Tibial artery (tissue), 4 donors: ENCODE results near the gene UBE2A.

Experiments
- DNase-seq, 2 donors: peaks; one replicate each; pipeline ENCODE4 v3.0.0-alpha.2; 2019
- H3K27ac ChIP-seq, 2 donors: fragments of 200-600 bp; sonication (generic) in 1 of 2; 1 replicate in 1 of 2; 2 replicates in 1 of 2; pipeline ENCODE4 v1.5.1; 2018 to 2019; ENCODE audit warnings: mild to moderate bottlenecking in 1 of 2
- H3K27me3 ChIP-seq, 2 donors: fragments of 200-600 bp; sonication (generic) in 1 of 2; one replicate each; pipeline versions ENCODE4 v1.5.1 to v1.6.0; 2016 to 2019
- H3K36me3 ChIP-seq, 3 donors: fragments of 200-600 bp; sonication (generic) in 2 of 3; one replicate each; pipeline ENCODE4 v1.5.1; 2016 to 2019; ENCODE audit warnings: mild to moderate bottlenecking in 2 of 3
- H3K4me1 ChIP-seq, 4 donors: fragments of 200-600 bp; sonication (generic) in 2 of 4; 1 replicate in 3 of 4; 2 replicates in 1 of 4; pipeline ENCODE4 v1.5.1; 2016 to 2019
- H3K4me3 ChIP-seq, 2 donors: fragments of 200-600 bp; sonication (generic) in 1 of 2; 1 replicate in 1 of 2; 2 replicates in 1 of 2; pipeline ENCODE4 v1.5.1; 2018 to 2019; ENCODE audit warnings: mild to moderate bottlenecking in 2 of 2
- H3K9me3 ChIP-seq, 3 donors: fragments of 200-600 bp; sonication (generic) in 1 of 3; one replicate each; pipeline ENCODE4 v1.5.1; 2016 to 2019
- CTCF ChIP-seq, 2 experiments: fragments of 200-600 bp in 1 of 2; fragments of 450-650 bp in 1 of 2; IDR thresholded peaks; one replicate each; pipeline ENCODE4 v1.5.1; 2017 to 2019; ENCODE audit warnings: antibody characterized with exemption in 2 of 2, mild to moderate bottlenecking in 1 of 2, moderate library complexity in 1 of 2
- intact Hi-C: fragments of 100-400 bp; cut with DNase I; formaldehyde crosslinking; loops from one replicate; pipeline ENCODE4 v1.15.0; 2023; ENCODE audit warnings: low total_unique reads

UBE2A gene

GRCh38 chrX:119574394-119575266, at the start of gene UBE2A:
TSS of gene UBE2A (plus strand) at chrX:119574563. CDS start at chrX:119574712, 149 bp downstream.
- intact Hi-C loops: loop anchor here (10.0 kb wide), 1 partner anchor 60 kb away; no protein-coding TSS in a partner anchor

GRCh38 chrX:119529345-119530276, 44.8 kb upstream of the UBE2A start:
- Histone ChIP-seq H3K27me3 (no peaks in the 10 kb centered on the region), H3K9me3 (no peaks in the 10 kb centered on the region), H3K4me3 (no peak overlapping the region), H3K4me1 (no peaks in the 10 kb centered on the region), H3K27ac (no peak overlapping the region), H3K36me3 (no peaks in the 10 kb centered on the region)
- intact Hi-C loops: no loop called here
- DNase-seq: no peak
- no peak for TF ChIP-seq CTCF (IDR thresholded peaks at IDR 0.05)

More at GRCh38 chrX:119574394-119575266, at the start of gene UBE2A:
- TF ChIP-seq CTCF (IDR thresholded peaks at IDR 0.05): peak in 1 of 2 experiments; percentile 34
- peak; percentile 90 to 93 for DNase-seq
- Histone ChIP-seq H3K4me3 (peak within 1 kb of the TSS; percentile 81 to 84), H3K27me3 (no peaks in the 10 kb centered on the region), H3K27ac (peak within 1 kb of the TSS; percentile 95 to 97), H3K36me3 (no peaks in the 10 kb centered on the region), H3K4me1 (peaks cover 0 to 14% (median 4%) of the 10 kb centered on the region in 4 donors), H3K9me3 (no peaks in the 10 kb centered on the region)

GRCh38 chrX:119537487-119537886, 36.9 kb upstream of the UBE2A start:
- intact Hi-C loops: no loop called here
- Histone ChIP-seq H3K27me3 (no peaks in the 10 kb centered on the region), H3K27ac (no peak overlapping the region), H3K4me1 (no peaks in the 10 kb centered on the region), H3K4me3 (no peak overlapping the region), H3K9me3 (no peaks in the 10 kb centered on the region), H3K36me3 (peaks cover 0 to 37% (median 0%) of the 10 kb centered on the region in 3 donors)
- no peak for DNase-seq
- no peak for TF ChIP-seq CTCF (IDR thresholded peaks at IDR 0.05)

GRCh38 chrX:119539872-119540271, 34.5 kb upstream of the UBE2A start:
- Histone ChIP-seq H3K27me3 (no peaks in the 10 kb centered on the region), H3K4me3 (no peak overlapping the region), H3K27ac (no peak overlapping the region), H3K36me3 (peaks cover 0 to 39% (median 0%) of the 10 kb centered on the region in 3 donors), H3K4me1 (no peaks in the 10 kb centered on the region), H3K9me3 (no peaks in the 10 kb centered on the region)
- DNase-seq: no peak
- no peak for TF ChIP-seq CTCF (IDR thresholded peaks at IDR 0.05)
- intact Hi-C loops: no loop called here

- peaks cover 0 to 39% (median 0%) of the 10 kb centered on the region in 3 donors for H3K36me3 ChIP-seq
- no peaks in the 10 kb centered on the region for H3K4me1 ChIP-seq
- intact Hi-C loops: no loop called here
- DNase-seq: no peak
- H3K27ac ChIP-seq: no peak overlapping the region
- TF ChIP-seq CTCF (IDR thresholded peaks at IDR 0.05): no peak
- H3K27me3 ChIP-seq: no peaks in the 10 kb centered on the region
- no peaks in the 10 kb centered on the region for H3K9me3 ChIP-seq
- no peak overlapping the region for H3K4me3 ChIP-seq
Measured at GRCh38 chrX:119541188-119541587, 33.2 kb upstream of the UBE2A start.
